Activated B cell treated with CpG ODN at 0.5 μM for 24 hours (primary cell): ENCODE results near the gene BRCA1. TPM values are rescaled to one million over a fixed set of nuclear protein-coding genes. Genes with fewer than 3 reads are reported as not detected.

Experiments
- ATAC-seq: fragments of 200-7000 bp; cut with Tn5 transposase; one replicate; pipeline ENCODE4 v1.10.0; 2021; ENCODE audit warnings: low read depth, mild to moderate bottlenecking, moderate library complexity
- CTCF ChIA-PET: fragments of 350-600 bp; sonication (Branson Sonifier 250); formaldehyde crosslinking; loops from one replicate; lab custom pipeline; 2021; ENCODE audit warnings: antibody characterized with exemption; lab: Charles Lee
- POLR2A ChIA-PET: fragments of 350-600 bp; sonication (Branson Sonifier 250); formaldehyde crosslinking; loops from one replicate; lab custom pipeline; 2021; ENCODE audit warnings: antibody characterized with exemption; lab: Charles Lee
- DNase-seq: peaks from one replicate; pipeline ENCODE4 v3.0.0; 2022
- H3K27ac Mint-ChIP-seq: one replicate; pipeline ENCODE4 v1.8.0; 2020; ENCODE audit warnings: mixed read lengths
- H3K27me3 Mint-ChIP-seq: one replicate; pipeline ENCODE4 v1.8.0; 2021; ENCODE audit warnings: mixed read lengths
- H3K36me3 Mint-ChIP-seq: one replicate; pipeline ENCODE4 v1.8.0; 2021; ENCODE audit warnings: low read depth, mixed read lengths
- H3K4me1 Mint-ChIP-seq: one replicate; pipeline ENCODE4 v1.8.0; 2021; ENCODE audit warnings: mixed read lengths
- H3K4me3 Mint-ChIP-seq: one replicate; pipeline ENCODE4 v1.8.0; 2020; ENCODE audit warnings: mild to moderate bottlenecking, mixed read lengths
- H3K9me3 Mint-ChIP-seq: one replicate; pipeline ENCODE4 v1.8.0; 2020; ENCODE audit warnings: mixed read lengths
- CTCF ChIP-seq: fragments of 200-600 bp; IDR thresholded peaks from one replicate; pipeline ENCODE4 v1.8.0; 2022; ENCODE audit warnings: antibody characterized with exemption, mild to moderate bottlenecking
- intact Hi-C: fragments of 100-400 bp; cut with micrococcal nuclease; formaldehyde crosslinking; loops from one replicate; pipeline ENCODE4 v1.15.1; 2024
- total RNA-seq: library from RNA; stranded (reverse); gene quantifications from 2 replicates; pipeline ENCODE4 v1.2.3, GENCODE V29; 2022

Gene BRCA1
- total RNA-seq, 1 donor from 2014 or later: 13.3 TPM

GRCh38 chr17:43092901-43093300, 32.3 kb downstream of the BRCA1 start:
- Mint-ChIP-seq H3K9me3 (no peaks in the 10 kb centered on the region), H3K36me3 (peaks cover 2% of the 10 kb centered on the region), H3K4me1 (no peaks in the 10 kb centered on the region), H3K27ac (no peak overlapping the region), H3K27me3 (no peaks in the 10 kb centered on the region), H3K4me3 (no peak overlapping the region)
- POLR2A ChIA-PET: no interaction called here
- intact Hi-C loops: no loop called here
- CTCF ChIA-PET: interaction anchor here (0.6 kb wide), 1 partner anchor 727 kb away, joined by 3 read pairs; no protein-coding TSS in a partner anchor
- TF ChIP-seq CTCF: no peak
- ATAC-seq (no peak), DNase-seq (no peak)

GRCh38 chr17:43090022-43090421, 35.1 kb downstream of the BRCA1 start:
- H3K9me3 Mint-ChIP-seq: no peaks in the 10 kb centered on the region
- H3K27ac Mint-ChIP-seq: no peak overlapping the region
- H3K4me3 Mint-ChIP-seq: no peak overlapping the region
- DNase-seq (no peak), ATAC-seq (no peak)
- intact Hi-C loops: no loop called here
- ChIA-PET CTCF (no interaction called here), POLR2A (no interaction called here)
- H3K27me3 Mint-ChIP-seq: no peaks in the 10 kb centered on the region
- no peaks in the 10 kb centered on the region for H3K4me1 Mint-ChIP-seq
- TF ChIP-seq CTCF: no peak
- no peaks in the 10 kb centered on the region for H3K36me3 Mint-ChIP-seq

GRCh38 chr17:43085474-43085873, 39.7 kb downstream of the BRCA1 start:
- H3K36me3 Mint-ChIP-seq: no peaks in the 10 kb centered on the region
- no peak overlapping the region for H3K4me3 Mint-ChIP-seq
- H3K27me3 Mint-ChIP-seq: no peaks in the 10 kb centered on the region
- TF ChIP-seq CTCF: no peak
- ChIA-PET CTCF (no interaction called here), POLR2A (no interaction called here)
- intact Hi-C loops: no loop called here
- DNase-seq (no peak), ATAC-seq (no peak)
- H3K27ac Mint-ChIP-seq: no peak overlapping the region
- H3K4me1 Mint-ChIP-seq: no peaks in the 10 kb centered on the region
- no peaks in the 10 kb centered on the region for H3K9me3 Mint-ChIP-seq

GRCh38 chr17:43079641-43080302, 45.4 kb downstream of the BRCA1 start:
- no peaks in the 10 kb centered on the region for H3K36me3 Mint-ChIP-seq
- H3K4me3 Mint-ChIP-seq: no peak overlapping the region
- POLR2A ChIA-PET: no interaction called here
- no peaks in the 10 kb centered on the region for H3K27me3 Mint-ChIP-seq
- intact Hi-C loops: no loop called here
- ATAC-seq: no peak
- TF ChIP-seq CTCF: no peak
- CTCF ChIA-PET: no interaction called here
- H3K4me1 Mint-ChIP-seq: no peaks in the 10 kb centered on the region
- DNase-seq: no peak
- H3K9me3 Mint-ChIP-seq: no peaks in the 10 kb centered on the region
- no peak overlapping the region for H3K27ac Mint-ChIP-seq

- H3K4me3 Mint-ChIP-seq: no peak overlapping the region
- H3K36me3 Mint-ChIP-seq: no peaks in the 10 kb centered on the region
- H3K27ac Mint-ChIP-seq: no peak overlapping the region
- H3K27me3 Mint-ChIP-seq: no peaks in the 10 kb centered on the region
- ChIA-PET CTCF (no interaction called here), POLR2A (no interaction called here)
- no peaks in the 10 kb centered on the region for H3K4me1 Mint-ChIP-seq
- DNase-seq: no peak
- intact Hi-C loops: no loop called here
- no peaks in the 10 kb centered on the region for H3K9me3 Mint-ChIP-seq
- no peak for TF ChIP-seq CTCF
- no peak for ATAC-seq
Measured at GRCh38 chr17:43074869-43075268, 50.3 kb downstream of the BRCA1 start.
